Suprapubic skin (tissue), 4 donors: ENCODE measurements around the gene KIAA0319L. TPM values are rescaled to one million over a fixed set of nuclear protein-coding genes. Genes with fewer than 3 reads are reported as not detected.

Experiments
- DNase-seq, 2 donors: peaks; one replicate each; pipeline ENCODE4 v3.0.0-alpha.2; 2019; ENCODE audit warnings: low spot score in 2 of 2
- H3K27ac ChIP-seq: fragments of 200-600 bp; sonication (generic); one replicate; pipeline ENCODE4 v1.5.1; 2019
- H3K27me3 ChIP-seq: fragments of 200-600 bp; sonication (generic); one replicate; pipeline ENCODE4 v1.5.1; 2019
- H3K36me3 ChIP-seq: fragments of 200-600 bp; sonication (generic); one replicate; pipeline ENCODE4 v1.5.1; 2019
- H3K4me1 ChIP-seq: fragments of 200-600 bp; sonication (generic); one replicate; pipeline ENCODE4 v1.5.1; 2019
- H3K4me3 ChIP-seq: fragments of 200-600 bp; sonication (generic); one replicate; pipeline ENCODE4 v1.5.1; 2019; ENCODE audit warnings: mild to moderate bottlenecking
- H3K9me3 ChIP-seq: fragments of 200-600 bp; sonication (generic); one replicate; pipeline ENCODE4 v1.5.1; 2019
- EP300 ChIP-seq: sonication (generic); formaldehyde crosslinking; IDR thresholded peaks from one replicate; pipeline ENCODE4 v1.6.1; 2017; ENCODE audit warnings: antibody characterized with exemption
- POLR2A ChIP-seq, 2 donors: fragments of 450-650 bp; IDR thresholded peaks; one replicate each; pipeline ENCODE4 v1.6.1; 2017; ENCODE audit warnings: antibody characterized with exemption in 2 of 2, mild to moderate bottlenecking in 2 of 2, moderate library complexity in 2 of 2
- POLR2AphosphoS5 ChIP-seq, 3 donors: sonication (generic); formaldehyde crosslinking; IDR thresholded peaks; one replicate each; pipeline ENCODE4 v1.6.1; 2017; ENCODE audit warnings: antibody characterized with exemption in 3 of 3
- WGBS: methylation state at CpG from one replicate; pipeline ENCODE4 v1.1.5; 2018; 5-methylcytosine and 5-hydroxymethylcytosine counted together
- total RNA-seq, 4 donors: library from RNA; depleted of rRNA; stranded (reverse); fragments of >200 nt; gene quantifications; one replicate each; pipeline ENCODE4 v1.1.0, GENCODE V29; 2016
- TF ChIP-seq, protein P1 (sequence below), 2 donors: fragments of 200-600 bp in 1 of 2; fragments of 450-650 bp in 1 of 2; sonication (generic) in 1 of 2; IDR thresholded peaks; one replicate each; pipeline ENCODE4 v1.5.1; 2016 to 2019; ENCODE audit warnings: antibody characterized with exemption in 2 of 2, mild to moderate bottlenecking in 1 of 2, moderate library complexity in 1 of 2

The KIAA0319L gene
- total RNA-seq, 4 donors from 2014 or later = 52.1 to 124 (median 83.5) TPM

DNA sequence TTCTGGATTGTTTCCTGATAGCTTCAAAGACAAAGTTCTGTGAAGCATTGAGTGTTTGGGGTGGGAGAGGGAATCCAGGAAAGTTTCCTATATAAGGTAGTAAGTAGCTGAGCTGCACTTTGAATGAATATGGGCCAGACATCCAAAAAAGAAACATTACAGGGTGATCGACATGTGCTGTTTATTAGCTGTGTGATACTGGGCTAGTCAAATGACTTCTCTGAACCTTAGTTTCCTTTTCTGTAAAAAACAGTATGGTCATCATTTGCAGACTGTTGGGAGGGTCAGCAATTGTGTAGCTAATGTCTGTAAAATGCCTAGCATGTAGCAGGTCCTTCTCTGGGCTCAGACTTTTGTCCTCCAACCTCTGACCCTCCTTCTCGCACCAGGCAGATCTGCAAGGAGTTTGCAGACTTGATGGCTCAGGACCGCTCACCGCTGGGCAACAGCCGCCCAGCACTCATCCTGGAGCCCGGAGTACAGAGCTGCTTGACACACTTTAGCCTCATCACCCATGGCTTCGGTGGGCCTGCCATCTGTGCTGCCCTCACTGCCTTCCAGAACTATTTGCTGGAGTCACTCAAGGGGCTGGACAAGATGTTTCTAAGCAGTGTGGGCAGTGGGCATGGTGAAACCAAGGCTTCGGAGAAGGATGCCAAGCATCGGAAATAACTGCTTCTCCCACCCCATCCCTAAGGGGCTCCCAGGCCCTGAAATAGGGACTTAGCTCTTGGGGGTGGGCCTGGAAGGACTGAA, 37.0 kb upstream of the KIAA0319L start:
- DNase-seq = no peak
- WGBS = 92% methylated on average over 6 of the region's 9 CpGs
- no peaks in the 10 kb centered on the region for H3K4me1 ChIP-seq
- H3K9me3 ChIP-seq = no peaks in the 10 kb centered on the region
- no peak overlapping the region for H3K27ac ChIP-seq
- TF ChIP-seq POLR2AphosphoS5 (IDR thresholded peaks at IDR 0.05) (no peak), EP300 (no peak), POLR2A (IDR thresholded peaks at IDR 0.05) (no peak)
- TF ChIP-seq, protein P1, sequence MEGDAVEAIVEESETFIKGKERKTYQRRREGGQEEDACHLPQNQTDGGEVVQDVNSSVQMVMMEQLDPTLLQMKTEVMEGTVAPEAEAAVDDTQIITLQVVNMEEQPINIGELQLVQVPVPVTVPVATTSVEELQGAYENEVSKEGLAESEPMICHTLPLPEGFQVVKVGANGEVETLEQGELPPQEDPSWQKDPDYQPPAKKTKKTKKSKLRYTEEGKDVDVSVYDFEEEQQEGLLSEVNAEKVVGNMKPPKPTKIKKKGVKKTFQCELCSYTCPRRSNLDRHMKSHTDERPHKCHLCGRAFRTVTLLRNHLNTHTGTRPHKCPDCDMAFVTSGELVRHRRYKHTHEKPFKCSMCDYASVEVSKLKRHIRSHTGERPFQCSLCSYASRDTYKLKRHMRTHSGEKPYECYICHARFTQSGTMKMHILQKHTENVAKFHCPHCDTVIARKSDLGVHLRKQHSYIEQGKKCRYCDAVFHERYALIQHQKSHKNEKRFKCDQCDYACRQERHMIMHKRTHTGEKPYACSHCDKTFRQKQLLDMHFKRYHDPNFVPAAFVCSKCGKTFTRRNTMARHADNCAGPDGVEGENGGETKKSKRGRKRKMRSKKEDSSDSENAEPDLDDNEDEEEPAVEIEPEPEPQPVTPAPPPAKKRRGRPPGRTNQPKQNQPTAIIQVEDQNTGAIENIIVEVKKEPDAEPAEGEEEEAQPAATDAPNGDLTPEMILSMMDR (IDR thresholded peaks at IDR 0.05) = no peak
- no peak overlapping the region for H3K4me3 ChIP-seq
- peaks cover 17% of the 10 kb centered on the region for H3K36me3 ChIP-seq
- H3K27me3 ChIP-seq = no peaks in the 10 kb centered on the region

DNA sequence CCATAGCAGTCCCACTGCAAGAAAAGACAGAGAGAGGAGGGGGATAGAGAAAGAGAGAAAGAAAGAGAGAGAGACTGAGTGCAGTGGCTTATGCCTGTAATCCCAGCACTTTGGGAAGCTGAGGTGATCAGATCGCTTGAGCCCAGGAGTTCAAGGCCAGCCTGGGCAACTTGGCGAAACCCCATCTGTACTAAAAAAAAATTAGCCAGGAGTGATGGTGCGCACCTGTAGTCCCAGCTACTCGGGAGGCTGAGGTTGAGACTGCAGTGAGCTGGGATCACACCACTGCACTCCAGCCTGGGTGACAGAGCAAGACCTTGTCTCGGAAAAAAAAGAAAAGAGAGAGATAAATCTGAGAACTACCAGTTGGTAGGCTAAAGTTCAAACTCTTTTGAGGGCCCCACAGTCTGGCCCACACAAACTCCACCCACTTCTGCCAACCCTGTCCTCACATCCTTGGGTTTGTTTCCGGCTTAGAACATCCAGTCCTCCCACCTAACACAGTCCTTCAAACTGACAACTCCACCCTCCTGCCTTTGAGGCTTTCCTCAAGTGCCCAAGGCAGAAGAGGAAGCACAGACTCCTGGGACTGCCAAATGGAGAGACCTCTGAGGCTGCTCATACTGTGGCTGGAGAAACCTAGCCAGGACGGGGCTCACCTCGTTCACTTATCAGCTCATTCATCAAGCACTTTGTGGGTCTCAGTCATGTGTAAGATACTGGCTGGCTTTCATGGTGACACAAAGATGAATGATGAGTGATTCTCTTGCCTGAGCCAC, 36.0 kb upstream of the KIAA0319L start:
- Histone ChIP-seq H3K36me3 (peaks cover 17% of the 10 kb centered on the region), H3K4me1 (no peaks in the 10 kb centered on the region), H3K27ac (no peak overlapping the region), H3K9me3 (no peaks in the 10 kb centered on the region), H3K4me3 (no peak overlapping the region), H3K27me3 (no peaks in the 10 kb centered on the region)
- no peak for DNase-seq
- WGBS = 71% methylated on average over 8 of the region's 8 CpGs
- TF ChIP-seq EP300 (no peak), POLR2A (IDR thresholded peaks at IDR 0.05) (no peak), POLR2AphosphoS5 (IDR thresholded peaks at IDR 0.05) (no peak)
- TF ChIP-seq, protein P1 (IDR thresholded peaks at IDR 0.05) = no peak

DNA sequence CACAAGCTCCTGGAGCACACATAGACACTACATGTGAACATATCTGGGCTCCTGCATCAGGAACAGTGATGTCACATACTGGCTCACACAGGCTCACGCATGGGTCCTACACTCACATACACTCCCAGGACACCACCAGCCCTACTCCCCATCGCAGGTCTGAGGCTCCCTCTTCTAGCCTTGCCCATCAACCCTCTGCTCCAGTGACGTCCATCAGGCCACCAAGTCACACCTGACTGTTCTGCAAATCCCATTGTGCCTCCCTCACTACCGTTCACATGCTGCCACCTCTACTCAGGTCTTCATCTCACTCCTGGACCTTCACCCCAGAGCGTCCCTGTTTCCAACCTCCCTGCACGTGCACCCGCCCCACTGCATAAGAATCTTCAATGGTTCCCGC, 34.0 kb upstream of the KIAA0319L start:
- Histone ChIP-seq H3K4me1 (no peaks in the 10 kb centered on the region), H3K4me3 (no peak overlapping the region), H3K36me3 (peaks cover 17% of the 10 kb centered on the region), H3K9me3 (no peaks in the 10 kb centered on the region), H3K27me3 (no peaks in the 10 kb centered on the region), H3K27ac (no peak overlapping the region)
- no peak for TF ChIP-seq EP300
- DNase-seq = no peak
- 95% methylated on average over 8 of the region's 8 CpGs for WGBS

DNA sequence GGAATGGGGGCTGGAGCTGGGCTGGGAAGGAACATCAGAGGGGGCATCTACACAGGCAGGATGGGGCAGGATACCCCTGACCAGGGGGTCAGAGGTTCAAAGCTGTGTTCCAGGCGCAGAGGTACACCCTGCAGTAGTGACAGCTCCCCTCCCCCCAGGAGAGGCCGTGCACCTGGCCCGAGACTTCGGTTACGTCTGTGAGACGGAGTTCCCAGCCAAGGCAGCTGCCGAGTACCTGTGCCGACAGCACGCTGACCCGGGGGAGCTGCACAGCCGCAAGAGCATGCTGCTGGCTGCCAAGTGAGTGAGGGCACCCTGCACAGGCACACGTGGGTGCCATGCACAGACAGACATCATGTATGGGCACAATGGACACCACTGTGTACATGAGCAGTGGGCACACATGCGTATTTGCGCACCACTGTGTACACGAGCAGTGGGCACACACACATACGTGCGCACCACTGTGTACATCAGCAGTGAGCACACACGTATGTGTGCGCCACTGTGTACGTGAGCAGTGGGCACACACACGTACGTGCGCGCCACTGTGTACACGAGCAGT, 33.4 kb upstream of the KIAA0319L start:
- WGBS = 95% methylated on average over 12 of the region's 25 CpGs
- H3K27ac ChIP-seq = no peak overlapping the region
- no peaks in the 10 kb centered on the region for H3K27me3 ChIP-seq
- H3K36me3 ChIP-seq = peaks cover 17% of the 10 kb centered on the region
- no peak for DNase-seq
- TF ChIP-seq, protein P1 (IDR thresholded peaks at IDR 0.05) = no peak
- TF ChIP-seq EP300 = no peak
- TF ChIP-seq POLR2A (IDR thresholded peaks at IDR 0.05) = no peak
- no peak for TF ChIP-seq POLR2AphosphoS5 (IDR thresholded peaks at IDR 0.05)
- no peaks in the 10 kb centered on the region for H3K9me3 ChIP-seq
- no peaks in the 10 kb centered on the region for H3K4me1 ChIP-seq
- H3K4me3 ChIP-seq = no peak overlapping the region

DNA sequence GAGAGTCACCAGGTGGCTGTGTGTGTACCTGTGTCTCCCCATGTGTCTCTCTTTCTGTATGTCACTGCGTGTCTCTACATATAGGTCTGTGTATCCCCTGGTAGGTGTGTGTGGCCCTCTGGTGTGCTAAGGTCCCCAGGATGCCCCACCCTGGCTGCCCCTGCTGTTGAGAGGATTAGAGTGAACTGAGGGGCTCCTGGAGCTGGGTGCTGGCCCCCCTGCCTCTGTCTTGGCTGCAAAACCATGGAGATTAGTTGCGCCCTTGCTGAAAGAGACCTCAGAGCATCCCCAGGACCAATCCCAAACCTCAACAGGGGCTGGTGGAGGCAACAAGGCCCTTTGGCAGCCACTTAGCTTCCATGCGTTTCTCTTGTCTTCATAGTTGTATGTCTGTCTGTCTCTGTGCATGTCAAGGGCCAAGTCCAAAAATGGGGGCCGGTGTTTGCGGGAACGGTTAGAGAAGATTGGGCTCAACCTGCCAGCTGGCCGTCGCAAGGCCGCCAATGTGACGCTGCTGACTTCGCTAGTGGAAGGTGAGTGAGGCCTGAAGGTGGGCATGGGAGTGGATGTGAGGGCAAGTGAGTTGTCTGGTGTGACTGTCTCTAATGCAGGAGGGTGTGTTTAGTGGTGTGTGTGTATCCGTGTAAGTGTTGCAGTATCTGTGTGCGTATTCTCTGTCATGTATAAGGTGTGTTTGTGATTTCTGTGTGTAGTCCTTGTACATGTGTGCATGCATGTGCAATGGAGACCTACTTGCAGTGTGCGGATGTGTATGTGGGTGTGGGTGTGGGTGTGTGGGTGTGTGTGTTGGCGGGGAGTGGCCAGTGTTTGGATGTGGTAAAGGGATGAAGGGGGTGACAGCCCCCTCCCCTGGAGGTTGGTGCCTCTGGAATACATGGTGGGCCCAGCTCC, 32.6 kb upstream of the KIAA0319L start:
- TF ChIP-seq POLR2A (IDR thresholded peaks at IDR 0.05) (no peak), POLR2AphosphoS5 (IDR thresholded peaks at IDR 0.05) (no peak), EP300 (no peak)
- TF ChIP-seq, protein P1 (IDR thresholded peaks at IDR 0.05) = no peak
- no peak overlapping the region for H3K4me3 ChIP-seq
- peaks cover 17% of the 10 kb centered on the region for H3K36me3 ChIP-seq
- no peaks in the 10 kb centered on the region for H3K9me3 ChIP-seq
- H3K27ac ChIP-seq = no peak overlapping the region
- WGBS = 97% methylated on average over 14 of the region's 15 CpGs
- DNase-seq = no peak
- no peaks in the 10 kb centered on the region for H3K27me3 ChIP-seq
- no peaks in the 10 kb centered on the region for H3K4me1 ChIP-seq
